Left renal pelvis (tissue), 4 donors: ENCODE data around the gene ATOH7. TPM values are rescaled to one million over a fixed set of nuclear protein-coding genes. Genes with fewer than 3 reads are reported as not detected.
"Not testable (repeated sequence)": the region's sequence is repeated elsewhere in the genome, so short reads cannot be mapped to it uniquely, and the experiment has no call there.

Source experiments
- DNase-seq, 4 donors: peaks; one replicate each; pipeline ENCODE4 v3.0.0-alpha.2; 2013; ENCODE audit warnings: low read depth in 4 of 4, low spot score in 3 of 4
- polyA plus RNA-seq, 4 donors: library from polyadenylated mRNA; unstranded; fragments of 120-200 nt; gene quantifications; one replicate each; pipeline ENCODE4 v1.2.1, GENCODE V29; 2013; ENCODE audit not compliant: insufficient read length in 4 of 4

ATOH7 gene
- polyA plus RNA-seq, 4 donors = 1.2 to 1.7 (median 1.6) TPM

- DNase-seq = no peak
Observed at GRCh38 chr10:68238371-68238770, 6.5 kb upstream of the ATOH7 start.

GRCh38 chr10:68237173-68237572 lies 5.3 kb upstream of the ATOH7 start:
- no peak for DNase-seq

- no peak for DNase-seq
Observed at GRCh38 chr10:68235581-68235980, 3.7 kb upstream of the ATOH7 start.

GRCh38 chr10:68235111-68235510 lies 3.2 kb upstream of the ATOH7 start:
- DNase-seq = no peak

- no peak for DNase-seq
Observed at GRCh38 chr10:68233046-68233445, 1.1 kb upstream of the ATOH7 start.

- peak; percentile 65 to 78 (median 68) for DNase-seq
Observed at GRCh38 chr10:68231106-68231816, 652 bp downstream of the ATOH7 start.

- no peak for DNase-seq
Observed at GRCh38 chr10:68230268-68230667, 1.6 kb downstream of the ATOH7 start.

GRCh38 chr10:68224810-68225209 lies 7.1 kb downstream of the ATOH7 start:
- no peak for DNase-seq

GRCh38 chr10:68223535-68224165 lies 8.3 kb downstream of the ATOH7 start:
- no peak for DNase-seq

- DNase-seq = no peak
Observed at GRCh38 chr10:68222391-68222790, 9.5 kb downstream of the ATOH7 start.

- DNase-seq = no peak
Observed at GRCh38 chr10:68221196-68221595, 10.7 kb downstream of the ATOH7 start.

GRCh38 chr10:68218786-68219185 lies 13.1 kb downstream of the ATOH7 start:
- DNase-seq = no peak

GRCh38 chr10:68212721-68213352 lies 19.1 kb downstream of the ATOH7 start:
- DNase-seq = no peak

- DNase-seq = no peak
Observed at GRCh38 chr10:68211669-68212068, 20.2 kb downstream of the ATOH7 start.

- DNase-seq = peak in 2 of 4 donors; percentile 33 to 38
Observed at GRCh38 chr10:68208424-68209042, 23.4 kb downstream of the ATOH7 start.

- DNase-seq = no peak
Observed at GRCh38 chr10:68202960-68203353, 29.0 kb downstream of the ATOH7 start.

- peak in 1 of 4 donors; percentile 25 for DNase-seq
Observed at GRCh38 chr10:68196701-68197100, 35.2 kb downstream of the ATOH7 start.

GRCh38 chr10:68195776-68196175 lies 36.1 kb downstream of the ATOH7 start:
- not testable (repeated sequence) for DNase-seq

- no peak for DNase-seq
Observed at GRCh38 chr10:68194290-68194689, 37.6 kb downstream of the ATOH7 start.

GRCh38 chr10:68192113-68192512 lies 39.8 kb downstream of the ATOH7 start:
- DNase-seq = no peak

- DNase-seq = no peak
Observed at GRCh38 chr10:68188835-68189234, 43.1 kb downstream of the ATOH7 start.
